ENCODE measurements around the gene CHMP4B.

Gene CHMP4B, protein sequence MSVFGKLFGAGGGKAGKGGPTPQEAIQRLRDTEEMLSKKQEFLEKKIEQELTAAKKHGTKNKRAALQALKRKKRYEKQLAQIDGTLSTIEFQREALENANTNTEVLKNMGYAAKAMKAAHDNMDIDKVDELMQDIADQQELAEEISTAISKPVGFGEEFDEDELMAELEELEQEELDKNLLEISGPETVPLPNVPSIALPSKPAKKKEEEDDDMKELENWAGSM

DNA sequence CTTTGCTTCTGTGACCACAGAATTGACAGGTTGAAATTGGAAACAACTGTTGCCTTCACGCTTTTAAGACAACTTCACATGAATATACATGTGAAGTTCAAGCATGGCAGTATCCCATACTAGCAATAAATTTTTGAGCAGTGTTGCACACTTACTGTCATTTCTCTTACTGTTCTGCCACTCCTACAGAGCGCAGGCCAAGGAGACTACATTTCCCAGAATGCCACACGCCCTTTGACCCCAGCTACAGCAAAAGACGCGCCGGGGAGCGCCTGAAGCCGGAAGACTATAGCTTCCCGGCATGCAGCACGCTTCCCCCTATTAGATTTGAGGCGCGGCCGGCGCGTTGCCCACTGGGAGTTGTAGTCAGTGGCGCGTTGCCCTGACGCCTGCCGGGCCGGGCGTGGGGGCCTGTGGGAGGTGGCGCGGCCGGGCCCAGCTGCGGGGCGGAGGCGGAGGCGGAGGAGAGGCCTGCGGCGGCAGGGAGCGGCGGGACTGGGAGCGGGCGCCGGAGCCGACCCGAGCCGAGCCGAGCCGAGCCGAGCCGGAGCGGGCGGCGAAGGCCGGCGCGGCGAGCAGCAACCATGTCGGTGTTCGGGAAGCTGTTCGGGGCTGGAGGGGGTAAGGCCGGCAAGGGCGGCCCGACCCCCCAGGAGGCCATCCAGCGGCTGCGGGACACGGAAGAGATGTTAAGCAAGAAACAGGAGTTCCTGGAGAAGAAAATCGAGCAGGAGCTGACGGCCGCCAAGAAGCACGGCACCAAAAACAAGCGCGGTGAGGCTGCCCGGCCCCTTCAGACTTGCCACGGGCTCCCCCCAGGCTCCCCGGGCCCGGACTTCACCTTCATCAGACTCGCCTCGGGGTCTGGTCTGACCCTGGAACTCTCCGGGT is at the start of gene CHMP4B:
CHMP4B (plus strand) TSS at position 464 of the 891 bp plus-strand sequence; CDS start at position 585, 121 bp downstream.
- no peak for TF ChIP-seq ZFX (IDR thresholded peaks at IDR 0.05; ENCODE audit: borderline replicate concordance)
- TF ChIP-seq, protein P1, sequence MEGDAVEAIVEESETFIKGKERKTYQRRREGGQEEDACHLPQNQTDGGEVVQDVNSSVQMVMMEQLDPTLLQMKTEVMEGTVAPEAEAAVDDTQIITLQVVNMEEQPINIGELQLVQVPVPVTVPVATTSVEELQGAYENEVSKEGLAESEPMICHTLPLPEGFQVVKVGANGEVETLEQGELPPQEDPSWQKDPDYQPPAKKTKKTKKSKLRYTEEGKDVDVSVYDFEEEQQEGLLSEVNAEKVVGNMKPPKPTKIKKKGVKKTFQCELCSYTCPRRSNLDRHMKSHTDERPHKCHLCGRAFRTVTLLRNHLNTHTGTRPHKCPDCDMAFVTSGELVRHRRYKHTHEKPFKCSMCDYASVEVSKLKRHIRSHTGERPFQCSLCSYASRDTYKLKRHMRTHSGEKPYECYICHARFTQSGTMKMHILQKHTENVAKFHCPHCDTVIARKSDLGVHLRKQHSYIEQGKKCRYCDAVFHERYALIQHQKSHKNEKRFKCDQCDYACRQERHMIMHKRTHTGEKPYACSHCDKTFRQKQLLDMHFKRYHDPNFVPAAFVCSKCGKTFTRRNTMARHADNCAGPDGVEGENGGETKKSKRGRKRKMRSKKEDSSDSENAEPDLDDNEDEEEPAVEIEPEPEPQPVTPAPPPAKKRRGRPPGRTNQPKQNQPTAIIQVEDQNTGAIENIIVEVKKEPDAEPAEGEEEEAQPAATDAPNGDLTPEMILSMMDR (IDR thresholded peaks at IDR 0.05), result no peak
- peak within 1 kb of the TSS; percentile 84 for H3K27ac ChIP-seq

DNA sequence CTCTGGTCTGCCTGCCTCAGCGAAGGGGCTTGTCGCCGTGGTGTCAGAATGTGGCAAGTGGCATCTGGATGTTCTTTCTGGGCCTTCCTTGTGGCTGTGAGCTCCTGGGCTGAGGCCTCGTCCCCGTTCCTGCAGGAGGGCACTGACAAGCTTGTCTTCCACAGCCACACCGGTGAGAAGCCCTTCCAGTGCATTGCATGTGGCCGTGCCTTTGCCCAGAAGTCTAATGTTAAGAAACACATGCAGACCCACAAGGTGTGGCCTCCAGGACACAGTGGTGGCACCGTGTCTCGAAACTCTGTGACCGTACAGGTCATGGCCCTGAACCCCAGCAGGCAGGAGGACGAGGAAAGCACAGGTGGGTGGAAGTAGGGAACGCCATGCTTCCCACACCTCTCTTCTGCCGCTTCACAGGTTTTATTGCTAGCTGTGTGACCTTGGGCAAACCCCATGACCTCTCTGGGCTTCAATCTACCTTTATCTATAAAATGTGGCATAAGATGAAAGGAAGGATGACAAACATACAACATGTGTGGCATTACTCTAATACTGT is 49.4 kb upstream of the CHMP4B start:
- H3K27ac ChIP-seq, result no peak overlapping the region
- TF ChIP-seq, protein P1 (IDR thresholded peaks at IDR 0.05), result no peak
- no peak for TF ChIP-seq ZFX (IDR thresholded peaks at IDR 0.05; ENCODE audit: borderline replicate concordance)

DNA sequence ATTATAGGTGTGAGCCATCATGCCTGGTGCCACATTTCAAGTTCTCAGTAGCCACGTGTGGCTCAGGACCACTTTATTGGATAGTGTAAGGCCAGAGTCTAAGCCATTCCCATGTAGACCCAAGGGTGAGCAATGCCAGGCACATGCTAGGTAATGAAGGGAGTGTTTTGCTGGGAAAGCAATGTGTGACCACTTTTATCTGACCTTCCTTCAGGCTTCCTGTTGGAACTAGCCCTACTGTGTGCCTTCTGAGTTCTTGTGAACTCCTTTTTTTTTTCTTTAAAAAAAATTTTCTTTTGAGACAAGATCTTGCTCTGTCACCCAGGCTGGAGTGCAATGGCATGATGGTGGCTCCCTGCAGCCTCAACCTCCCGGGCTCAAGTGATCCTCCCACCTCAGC is 46.0 kb upstream of the CHMP4B start:
- TF ChIP-seq, protein P1 (IDR thresholded peaks at IDR 0.05), result no peak
- no peak for TF ChIP-seq ZFX (IDR thresholded peaks at IDR 0.05; ENCODE audit: borderline replicate concordance)

DNA sequence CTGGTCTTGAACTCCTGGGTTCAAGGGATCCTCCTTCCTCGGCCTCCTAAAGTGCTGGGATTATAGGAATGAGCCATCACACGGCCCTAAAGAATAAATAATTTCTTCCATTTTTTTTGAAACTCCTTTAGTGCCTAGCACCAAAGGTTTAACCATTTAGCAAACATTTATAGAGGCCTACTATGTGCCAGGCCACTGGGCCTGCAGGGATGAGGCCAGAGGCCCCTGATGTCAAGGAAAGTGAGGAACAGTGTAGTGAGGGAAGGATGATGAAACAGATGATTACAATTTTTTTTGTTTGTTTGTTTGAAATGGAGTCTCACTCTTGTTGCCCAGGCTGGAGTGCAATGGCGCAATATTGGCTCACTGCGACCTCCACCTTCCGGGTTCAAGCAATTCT is 45.6 kb upstream of the CHMP4B start:
- no peak overlapping the region for H3K27ac ChIP-seq
- TF ChIP-seq, protein P1 (IDR thresholded peaks at IDR 0.05), result no peak
- no peak for TF ChIP-seq ZFX (IDR thresholded peaks at IDR 0.05; ENCODE audit: borderline replicate concordance)

More for the DNA sequence above, 46.0 kb upstream of the CHMP4B start:
- H3K27ac ChIP-seq, result no peak overlapping the region

DNA sequence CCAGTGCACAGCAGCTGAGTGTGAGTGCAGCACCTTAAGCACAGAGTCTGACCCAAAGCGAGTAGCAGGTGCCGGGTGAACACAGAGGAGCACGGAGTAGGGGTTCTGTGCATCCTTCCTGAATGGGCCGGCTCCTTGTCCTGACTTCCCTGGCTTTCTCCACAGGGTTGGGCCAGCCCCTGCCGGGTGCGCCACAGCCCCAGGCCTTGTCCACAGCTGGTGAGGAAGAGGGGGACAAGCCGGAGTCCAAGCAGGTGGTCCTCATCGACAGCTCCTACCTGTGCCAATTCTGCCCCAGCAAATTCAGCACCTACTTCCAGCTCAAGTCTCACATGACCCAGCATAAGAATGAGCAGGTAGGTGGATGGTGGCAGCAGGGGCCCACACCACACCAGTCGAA is 44.5 kb upstream of the CHMP4B start:
- TF ChIP-seq ZFX (IDR thresholded peaks at IDR 0.05; ENCODE audit: borderline replicate concordance), result no peak
- TF ChIP-seq, protein P1 (IDR thresholded peaks at IDR 0.05), result no peak

DNA sequence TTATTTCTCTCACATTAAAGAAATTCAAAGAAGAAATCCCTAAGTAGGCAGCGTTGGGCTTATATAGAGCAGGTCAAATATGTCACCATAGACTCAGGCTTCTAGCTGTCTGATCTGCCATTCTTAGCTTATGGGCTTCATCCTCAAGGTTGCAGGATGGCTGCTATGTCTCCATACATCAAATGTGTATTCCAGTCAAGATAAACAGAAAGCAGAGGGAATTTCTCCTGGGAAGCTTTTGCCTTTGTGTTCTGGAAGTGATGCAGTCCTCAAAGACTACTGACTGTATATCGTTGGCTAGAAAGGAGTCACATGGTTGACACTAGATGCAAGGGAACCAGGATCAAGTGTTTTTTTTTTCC is 43.4 kb upstream of the CHMP4B start:
- no peak overlapping the region for H3K27ac ChIP-seq
- TF ChIP-seq, protein P1 (IDR thresholded peaks at IDR 0.05), result no peak
- no peak for TF ChIP-seq ZFX (IDR thresholded peaks at IDR 0.05; ENCODE audit: borderline replicate concordance)

More for the DNA sequence above, 44.5 kb upstream of the CHMP4B start:
- H3K27ac ChIP-seq, result no peak overlapping the region
